HCT116 (cell line): ENCODE measurements around the gene STK32C. TPM values are rescaled to one million over a fixed set of nuclear protein-coding genes. Genes with fewer than 3 reads are reported as not detected.

Source experiments
- ATAC-seq: fragments of 200-7000 bp; cut with Tn5 transposase; 2 replicates; pipeline ENCODE4 v1.9.1; 2020; ENCODE audit warnings: mild to moderate bottlenecking, moderate library complexity
- BruUV-seq: library from RNA; stranded (reverse); fragments of 400-500 nt; replicated peaks from 2 replicates; lab custom pipeline; 2021; lab: Mats Ljungman, UMichigan
- CTCF ChIA-PET: fragments of 300-600 bp; sonication (Branson Sonifier 250); formaldehyde crosslinking; loops from one replicate; lab custom pipeline; 2021; ENCODE audit warnings: antibody characterized with exemption; lab: Charles Lee
- POLR2A ChIA-PET: fragments of 300-600, 350-600 bp; sonication (Branson Sonifier 250); formaldehyde crosslinking; loops from one replicate; lab custom pipeline; 2021; ENCODE audit warnings: antibody characterized with exemption; lab: Charles Lee
- RAD21 ChIA-PET, 2 experiments: fragments of 300-600 bp; sonication (Branson Sonifier 250); formaldehyde crosslinking; loops; one replicate each; lab custom pipeline; 2023; ENCODE audit warnings: low total read pairs in 2 of 2; ENCODE audit not compliant: uncharacterized antibody in 2 of 2, unreplicated experiment in 2 of 2, low non-redundant PET in 1 of 2; lab: Charles Lee
- DNase-seq: peaks from one replicate; pipeline ENCODE4 v3.0.0-alpha.2; 2010; ENCODE audit warnings: low read depth, low spot score
- H2AFZ ChIP-seq: fragments of 200-600 bp; shearing (Covaris generic), sonication (generic); 2 replicates; pipeline ENCODE4 v1.6.1; 2017; ENCODE audit warnings: low read depth, mixed run types, mixed read lengths, antibody characterized with exemption, low read length; ENCODE audit not compliant: poor library complexity, severe bottlenecking
- H3K27ac ChIP-seq: 2 replicates; pipeline ENCODE4 v1.5.1; 2012; ENCODE audit warnings: low read depth, low read length
- H3K27me3 ChIP-seq: fragments of 200-600 bp; sonication (generic); 2 replicates; pipeline ENCODE4 v1.6.1; 2016; ENCODE audit warnings: mixed run types, low read length, mixed read lengths; ENCODE audit not compliant: insufficient read depth
- H3K36me3 ChIP-seq, 2 experiments: fragments of 200-500 bp in 1 of 2; fragments of 200-600 bp in 1 of 2; sonication (Bioruptor generic) in 1 of 2; sonication (generic) in 1 of 2; 2 replicates each; pipeline versions ENCODE4 v1.5.1 to v1.6.1; 2014 to 2016; ENCODE audit warnings: low read length in 2 of 2, inconsistent platforms in 1 of 2, mixed read lengths in 1 of 2, mixed run types in 1 of 2; ENCODE audit not compliant: insufficient read depth in 2 of 2, control insufficient read depth in 1 of 2
- H3K4me1 ChIP-seq, 2 experiments: fragments of 200-600 bp in 1 of 2; sonication (generic) in 1 of 2; 2 replicates each; pipeline versions ENCODE4 v1.5.1 to v1.6.1; 2012 to 2017; ENCODE audit warnings: low read length in 2 of 2, inconsistent platforms in 1 of 2, mild to moderate bottlenecking in 1 of 2, mixed read lengths in 1 of 2, mixed run types in 1 of 2, moderate library complexity in 1 of 2; ENCODE audit not compliant: insufficient read depth in 2 of 2, control insufficient read depth in 1 of 2
- H3K4me2 ChIP-seq: fragments of 200-600 bp; sonication (generic); 2 replicates; pipeline ENCODE4 v1.6.1; 2017; ENCODE audit warnings: mixed run types, low read length, mixed read lengths
- H3K4me3 ChIP-seq, 2 experiments: fragments of 200-600 bp in 1 of 2; sonication (generic) in 1 of 2; replicated peaks in 1 of 2; 2 replicates each; pipeline ENCODE4 v1.5.1; 2011 to 2016; ENCODE audit warnings: low read length in 2 of 2, control low read depth in 1 of 2, low read depth in 1 of 2, mild to moderate bottlenecking in 1 of 2, mixed read lengths in 1 of 2, mixed run types in 1 of 2
- H3K79me2 ChIP-seq: fragments of 200-600 bp; sonication (generic); 2 replicates; pipeline ENCODE4 v1.6.1; 2017; ENCODE audit warnings: mild to moderate bottlenecking, mixed run types, low read length, moderate library complexity, mixed read lengths; ENCODE audit not compliant: insufficient read depth
- H3K9ac ChIP-seq: fragments of 200-600 bp; sonication (generic); 2 replicates; pipeline ENCODE4 v1.6.1; 2016; ENCODE audit warnings: low read length, mixed read lengths
- H3K9me2 ChIP-seq: fragments of 200-600 bp; sonication (generic), shearing (Covaris generic); 2 replicates; pipeline ENCODE4 v1.6.1; 2017; ENCODE audit warnings: mixed run types, mild to moderate bottlenecking, moderate library complexity; ENCODE audit not compliant: insufficient read depth
- H3K9me3 ChIP-seq, 2 experiments: fragments of 200-500 bp in 1 of 2; fragments of 200-600 bp in 1 of 2; sonication (Bioruptor generic) in 1 of 2; sonication (generic) in 1 of 2; 2 replicates each; pipeline ENCODE4 v1.6.1; 2014 to 2017; ENCODE audit warnings: low read length in 2 of 2, mixed read lengths in 2 of 2, inconsistent platforms in 1 of 2, low read depth in 1 of 2, mild to moderate bottlenecking in 1 of 2, mixed run types in 1 of 2, moderate library complexity in 1 of 2; ENCODE audit not compliant: control insufficient read depth in 1 of 2, insufficient read depth in 1 of 2
- H4K20me1 ChIP-seq: fragments of 200-600 bp; sonication (generic), shearing (Covaris generic); 2 replicates; pipeline ENCODE4 v1.6.1; 2017; ENCODE audit warnings: mixed run types, mild to moderate bottlenecking, moderate library complexity; ENCODE audit not compliant: insufficient read depth
- CEBPB ChIP-seq: IDR thresholded peaks from 2 replicates; pipeline ENCODE4 v1.6.1; 2012; ENCODE audit warnings: low read depth
- JUND ChIP-seq: IDR thresholded peaks from 2 replicates; pipeline ENCODE4 v1.6.1; 2012
- SIN3A ChIP-seq: IDR thresholded peaks from 2 replicates; pipeline ENCODE4 v1.6.1; 2012; ENCODE audit warnings: low read depth
- SRF ChIP-seq: IDR thresholded peaks from 2 replicates; pipeline ENCODE4 v1.6.1; 2012; ENCODE audit warnings: low read depth
- TCF7L2 ChIP-seq: IDR thresholded peaks from 2 replicates; pipeline ENCODE4 v1.7.0; 2011; ENCODE audit warnings: borderline replicate concordance, inconsistent platforms; ENCODE audit not compliant: insufficient read depth, insufficient read length; ENCODE audit errors: extremely low read depth
- intact Hi-C: fragments of 100-400 bp; cut with micrococcal nuclease; formaldehyde crosslinking; loops from 2 replicates; pipeline ENCODE4 v1.10.0; 2022
- total RNA-seq: library from RNA; stranded (reverse); gene quantifications from one replicate; pipeline ENCODE4 v1.2.1, GENCODE V29; 2021; ENCODE audit not compliant: unreplicated experiment

STK32C gene
- total RNA-seq, 1 experiment from 2014 or later: 29.7 TPM

GRCh38 chr10:132238371-132239125 is 69.2 kb downstream of the STK32C start:
- intact Hi-C loops: no loop called here
- H3K4me1 ChIP-seq: no peaks in the 10 kb centered on the region
- H3K27ac ChIP-seq: no peak overlapping the region
- ChIA-PET RAD21 (no interaction called here), CTCF (no interaction called here), POLR2A (no interaction called here)
- no peaks in the 10 kb centered on the region for H3K79me2 ChIP-seq
- H4K20me1 ChIP-seq: no peaks in the 10 kb centered on the region
- no TSS peak for BruUV-seq
- no peak overlapping the region for H3K4me2 ChIP-seq
- no peak overlapping the region for H2AFZ ChIP-seq
- H3K36me3 ChIP-seq: no peaks in the 10 kb centered on the region
- no peak for TF ChIP-seq CEBPB
- H3K9ac ChIP-seq: no peak overlapping the region
- H3K9me2 ChIP-seq: no peaks in the 10 kb centered on the region
- DNase-seq (no peak), ATAC-seq (no peak)
- no peaks in the 10 kb centered on the region for H3K9me3 ChIP-seq
- H3K27me3 ChIP-seq: no peaks in the 10 kb centered on the region
- H3K4me3 ChIP-seq: no peak overlapping the region

- Histone ChIP-seq H3K9ac (no peak overlapping the region), H3K4me1 (no peaks in the 10 kb centered on the region), H3K4me3 (no peak overlapping the region), H3K4me2 (no peak overlapping the region), H3K9me3 (no peaks in the 10 kb centered on the region), H2AFZ (no peak overlapping the region), H4K20me1 (no peaks in the 10 kb centered on the region), H3K79me2 (no peaks in the 10 kb centered on the region), H3K9me2 (no peaks in the 10 kb centered on the region), H3K27me3 (no peaks in the 10 kb centered on the region), H3K27ac (no peak overlapping the region), H3K36me3 (no peaks in the 10 kb centered on the region)
- DNase-seq (no peak), ATAC-seq (no peak)
- BruUV-seq: no TSS peak
- TF ChIP-seq SIN3A (no peak), TCF7L2 (no peak), SRF (no peak), JUND (no peak)
- CTCF ChIA-PET: no interaction called here
- intact Hi-C loops: no loop called here
- POLR2A ChIA-PET: no interaction called here
- RAD21 ChIA-PET: no interaction called here
Measured at GRCh38 chr10:132237871-132238270, 69.9 kb downstream of the STK32C start.
